Stimulated activated CD8-positive, alpha-beta memory T cell treated with anti-CD3 and anti-CD28 coated beads, Interleukin-12 subunit alpha, Interleukin-12 subunit beta, amount 100 ng/mL, for 4 hours (primary cell): ENCODE measurements around the gene CACNA1E.

ENCODE experiments used
- DNase-seq: peaks from one replicate; pipeline ENCODE4 v3.0.0-alpha.2; 2020; ENCODE audit warnings: low read depth

Gene CACNA1E

GRCh38 chr1:181485287-181486097 lies 2.2 kb downstream of the CACNA1E start:
- no peak for DNase-seq

- DNase-seq = no peak
Observed at GRCh38 chr1:181486098-181486420, 2.7 kb downstream of the CACNA1E start.

GRCh38 chr1:181488866-181489265 lies 5.5 kb downstream of the CACNA1E start:
- DNase-seq = no peak

GRCh38 chr1:181490276-181490675 lies 7.0 kb downstream of the CACNA1E start:
- DNase-seq = no peak

GRCh38 chr1:181490740-181491712 lies 7.7 kb downstream of the CACNA1E start:
- DNase-seq = no peak

GRCh38 chr1:181493166-181493565 lies 9.8 kb downstream of the CACNA1E start:
- no peak for DNase-seq

GRCh38 chr1:181493885-181494284 lies 10.6 kb downstream of the CACNA1E start:
- DNase-seq = no peak

GRCh38 chr1:181496759-181497158 lies 13.4 kb downstream of the CACNA1E start:
- no peak for DNase-seq

- no peak for DNase-seq
Observed at GRCh38 chr1:181497870-181498269, 14.6 kb downstream of the CACNA1E start.

GRCh38 chr1:181499825-181500224 lies 16.5 kb downstream of the CACNA1E start:
- no peak for DNase-seq

GRCh38 chr1:181500636-181501035 lies 17.3 kb downstream of the CACNA1E start:
- no peak for DNase-seq

GRCh38 chr1:181501612-181502011 lies 18.3 kb downstream of the CACNA1E start:
- DNase-seq = no peak

- no peak for DNase-seq
Observed at GRCh38 chr1:181503171-181503810, 20.0 kb downstream of the CACNA1E start.

GRCh38 chr1:181504399-181504842 lies 21.1 kb downstream of the CACNA1E start:
- no peak for DNase-seq

- DNase-seq = no peak
Observed at GRCh38 chr1:181506563-181507353, 23.4 kb downstream of the CACNA1E start.

- no peak for DNase-seq
Observed at GRCh38 chr1:181508486-181509165, 25.3 kb downstream of the CACNA1E start.

- no peak for DNase-seq
Observed at GRCh38 chr1:181513786-181514297, 30.5 kb downstream of the CACNA1E start.

- no peak for DNase-seq
Observed at GRCh38 chr1:181514298-181515290, 31.3 kb downstream of the CACNA1E start.

- no peak for DNase-seq
Observed at GRCh38 chr1:181516706-181517105, 33.4 kb downstream of the CACNA1E start.
